Retinal pigment epithelial cell (primary cell): Measurements from ENCODE around the gene ITPKB.

Experiments
- DNase-seq: peaks from one replicate; pipeline ENCODE4 v3.0.0-alpha.2; 2010; ENCODE audit warnings: low read depth
- H3K4me3 ChIP-seq: 2 replicates; pipeline ENCODE4 v1.5.1; 2011; ENCODE audit warnings: mild to moderate bottlenecking, low read length, control low read depth, moderate library complexity
- TF ChIP-seq, protein P1 (sequence below): conservative IDR thresholded peaks from 2 replicates; pipeline ENCODE4 v1.5.1; 2011; ENCODE audit warnings: low read depth, low read length, control low read depth, inconsistent platforms

ITPKB gene

DNA sequence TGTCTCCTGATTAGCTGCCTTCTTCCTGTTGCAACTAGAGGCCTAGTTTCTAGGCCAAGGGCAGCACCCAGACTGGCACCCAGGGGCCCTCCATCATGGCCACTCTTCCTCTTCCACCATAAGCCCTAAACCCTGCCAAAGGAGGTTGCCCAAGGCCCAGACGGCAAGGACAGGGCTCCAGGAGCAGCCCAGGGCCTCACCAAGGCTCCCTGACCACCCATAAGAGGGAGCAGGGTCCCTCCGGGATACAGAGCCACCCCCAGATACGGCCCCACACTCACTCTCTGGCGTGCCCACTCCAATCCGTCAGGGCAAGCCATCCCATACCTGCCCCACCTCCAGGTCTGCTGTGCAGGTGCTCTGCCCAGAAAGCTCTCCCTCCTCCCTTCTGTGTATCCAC is 79.9 kb downstream of the ITPKB start:
- TF ChIP-seq, protein P1, sequence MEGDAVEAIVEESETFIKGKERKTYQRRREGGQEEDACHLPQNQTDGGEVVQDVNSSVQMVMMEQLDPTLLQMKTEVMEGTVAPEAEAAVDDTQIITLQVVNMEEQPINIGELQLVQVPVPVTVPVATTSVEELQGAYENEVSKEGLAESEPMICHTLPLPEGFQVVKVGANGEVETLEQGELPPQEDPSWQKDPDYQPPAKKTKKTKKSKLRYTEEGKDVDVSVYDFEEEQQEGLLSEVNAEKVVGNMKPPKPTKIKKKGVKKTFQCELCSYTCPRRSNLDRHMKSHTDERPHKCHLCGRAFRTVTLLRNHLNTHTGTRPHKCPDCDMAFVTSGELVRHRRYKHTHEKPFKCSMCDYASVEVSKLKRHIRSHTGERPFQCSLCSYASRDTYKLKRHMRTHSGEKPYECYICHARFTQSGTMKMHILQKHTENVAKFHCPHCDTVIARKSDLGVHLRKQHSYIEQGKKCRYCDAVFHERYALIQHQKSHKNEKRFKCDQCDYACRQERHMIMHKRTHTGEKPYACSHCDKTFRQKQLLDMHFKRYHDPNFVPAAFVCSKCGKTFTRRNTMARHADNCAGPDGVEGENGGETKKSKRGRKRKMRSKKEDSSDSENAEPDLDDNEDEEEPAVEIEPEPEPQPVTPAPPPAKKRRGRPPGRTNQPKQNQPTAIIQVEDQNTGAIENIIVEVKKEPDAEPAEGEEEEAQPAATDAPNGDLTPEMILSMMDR: no peak
- H3K4me3 ChIP-seq: no peak overlapping the region
- DNase-seq: no peak

DNA sequence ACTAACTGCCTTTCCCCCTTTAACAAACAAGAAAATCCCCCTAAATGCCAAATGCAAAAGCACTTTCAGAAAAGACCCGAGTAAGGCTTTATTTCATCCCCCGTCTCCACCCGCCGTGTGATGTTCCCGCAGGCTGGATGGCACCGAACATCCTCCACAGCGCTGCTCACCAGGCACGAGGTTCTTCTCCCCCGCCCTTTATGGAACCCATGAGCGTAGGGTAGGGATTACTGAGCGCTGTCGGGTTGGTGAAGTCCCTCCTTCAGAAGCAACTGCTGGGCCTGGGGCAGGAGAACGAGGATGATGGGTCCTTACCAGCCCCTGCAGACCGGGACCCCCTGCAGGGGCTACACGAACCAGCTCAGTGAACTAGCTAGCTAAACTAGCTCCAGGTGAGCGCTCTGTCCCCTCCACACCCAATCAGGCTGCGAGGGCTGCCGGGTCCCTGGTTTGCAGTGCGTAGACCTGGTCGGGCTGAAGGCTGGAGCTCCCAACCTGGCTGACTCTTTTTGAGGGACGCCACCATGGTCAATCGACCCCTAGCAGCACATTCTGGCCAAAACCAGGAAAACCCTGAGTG is 80.4 kb downstream of the ITPKB start:
- no peak for DNase-seq
- TF ChIP-seq, protein P1: no peak
- H3K4me3 ChIP-seq: no peak overlapping the region

DNA sequence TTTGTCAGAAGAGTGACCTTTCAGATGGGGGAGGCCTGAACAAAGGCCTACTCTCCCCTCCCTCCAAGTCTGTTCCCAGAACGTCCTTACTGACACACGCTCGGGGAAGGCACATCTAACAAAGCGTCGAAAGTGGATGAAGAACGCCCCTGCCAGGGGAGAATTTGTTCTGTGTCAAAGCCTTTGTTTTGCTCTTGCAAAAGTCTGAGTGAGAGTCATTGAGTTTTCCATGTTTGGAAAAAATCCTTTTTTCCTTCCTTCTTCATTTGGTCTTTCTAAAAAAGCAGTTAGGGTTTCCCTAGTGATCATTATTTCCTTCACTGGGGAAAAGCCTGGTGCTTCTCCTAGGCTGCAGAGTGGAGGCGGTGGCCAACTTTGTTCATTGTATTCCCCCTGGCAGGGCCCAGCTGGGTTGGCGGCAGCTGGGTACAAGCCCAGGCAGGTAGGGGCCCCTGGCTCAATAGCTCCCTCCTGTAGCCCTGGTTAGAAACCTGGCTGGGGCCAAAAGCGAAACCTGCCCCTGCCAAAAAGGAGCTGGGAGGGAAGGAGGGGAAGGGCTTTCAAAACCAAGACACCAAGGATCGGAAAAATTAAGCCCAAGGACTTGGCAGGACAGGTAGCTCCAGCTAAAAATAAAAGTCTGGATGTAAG is 81.1 kb downstream of the ITPKB start:
- no peak overlapping the region for H3K4me3 ChIP-seq
- DNase-seq: no peak
- TF ChIP-seq, protein P1: no peak

DNA sequence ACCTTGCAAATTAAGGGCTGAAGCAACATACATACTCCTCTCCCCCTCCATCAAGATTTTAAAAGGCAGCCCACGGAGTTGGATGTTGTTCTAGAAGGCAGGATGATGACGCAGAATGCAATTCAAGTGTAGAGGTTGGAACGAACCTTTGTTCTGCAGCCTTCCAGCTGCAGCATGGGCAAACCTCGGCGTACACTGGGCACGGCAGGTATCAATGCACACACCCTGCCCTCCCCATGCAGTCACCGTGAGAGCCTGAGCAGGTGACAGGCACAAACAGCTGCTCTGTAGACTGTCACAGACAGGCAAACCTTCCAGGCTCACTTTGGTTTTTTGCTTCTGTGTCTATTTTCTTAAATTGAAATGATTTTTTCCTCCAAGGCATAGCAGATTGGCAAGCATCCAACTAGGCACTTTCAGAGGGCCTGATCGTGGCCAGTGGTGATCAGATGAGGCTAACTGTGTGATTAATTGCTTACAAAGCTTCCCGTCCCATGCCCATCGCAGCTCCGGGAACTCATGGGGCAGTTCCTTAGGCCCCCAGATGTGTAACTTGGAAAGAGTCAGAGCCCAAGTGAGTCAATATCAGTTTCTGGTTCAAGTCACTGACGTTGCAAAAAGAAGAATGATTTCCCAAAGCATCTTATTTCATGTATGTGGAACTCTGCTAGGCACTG is 82.3 kb downstream of the ITPKB start:
- DNase-seq: no peak
- no peak overlapping the region for H3K4me3 ChIP-seq

DNA sequence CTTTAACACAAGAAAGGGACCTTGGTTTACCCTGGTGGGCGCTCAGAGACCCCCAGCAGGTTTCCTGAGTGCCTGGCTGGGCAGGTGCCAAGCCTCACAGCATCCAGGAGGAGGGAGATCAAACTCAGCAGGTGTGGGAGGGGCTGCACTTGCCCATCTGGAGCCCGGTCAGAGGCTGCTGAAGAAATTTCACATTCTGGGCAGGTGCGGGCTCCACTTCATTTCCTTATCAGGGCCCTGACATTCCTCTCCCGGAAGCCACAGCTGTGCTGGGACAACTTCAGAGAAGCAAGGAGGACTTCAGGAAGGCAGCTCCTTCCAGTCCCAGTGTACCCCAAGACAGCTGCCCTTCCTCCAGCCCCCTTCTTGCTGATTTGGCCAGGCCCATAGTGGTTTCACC is 82.9 kb downstream of the ITPKB start:
- no peak overlapping the region for H3K4me3 ChIP-seq
- TF ChIP-seq, protein P1: no peak
- DNase-seq: no peak

More for the DNA sequence above, 82.3 kb downstream of the ITPKB start:
- TF ChIP-seq, protein P1: no peak

DNA sequence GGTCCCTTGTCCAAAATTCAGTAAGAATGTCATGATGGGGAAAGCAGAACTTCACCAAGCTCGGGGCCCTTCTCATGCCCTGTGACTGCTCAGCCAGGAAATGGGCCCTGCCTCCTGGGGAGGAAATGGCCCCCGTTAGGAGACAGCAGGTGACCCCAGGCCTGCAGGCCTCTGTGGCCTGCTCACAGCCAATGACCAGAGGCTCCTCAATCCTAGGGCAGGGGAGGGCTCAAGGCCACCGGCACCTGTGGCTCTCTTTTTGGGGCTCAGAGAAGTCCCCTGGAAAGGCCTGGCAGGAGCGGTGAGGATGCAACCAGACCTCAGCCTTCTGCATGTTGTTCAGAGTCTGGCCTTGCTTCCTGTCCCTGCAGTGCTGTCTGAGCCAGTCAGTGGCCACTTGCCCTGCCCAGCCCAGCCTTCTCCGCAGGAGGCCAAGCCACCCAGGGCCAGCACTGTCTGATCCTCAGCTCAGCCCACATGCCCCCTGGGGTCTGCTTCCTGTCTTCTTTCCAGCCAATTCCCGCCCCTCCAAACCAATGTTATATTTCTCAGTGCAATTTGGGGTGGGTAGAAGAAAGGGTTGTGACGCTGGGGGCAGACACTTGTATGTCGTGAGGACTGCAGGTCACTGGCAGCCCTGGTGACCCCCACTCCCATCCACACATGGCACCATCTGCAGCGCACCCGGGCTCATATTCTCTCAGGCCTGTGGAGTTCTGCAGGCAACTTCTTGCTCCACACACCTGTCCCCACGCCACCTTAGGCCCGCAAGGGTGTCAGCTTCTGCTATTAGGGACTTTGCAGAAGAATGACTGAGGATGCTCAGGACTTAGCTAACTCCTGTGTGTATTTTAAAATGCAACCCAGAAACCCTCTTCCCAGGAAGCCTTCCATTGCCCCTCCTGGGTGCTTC is 83.6 kb downstream of the ITPKB start:
- H3K4me3 ChIP-seq: no peak overlapping the region
- DNase-seq: no peak
- TF ChIP-seq, protein P1: no peak
